ENCODE data around the gene EXOC3L2.

Gene EXOC3L2

DNA sequence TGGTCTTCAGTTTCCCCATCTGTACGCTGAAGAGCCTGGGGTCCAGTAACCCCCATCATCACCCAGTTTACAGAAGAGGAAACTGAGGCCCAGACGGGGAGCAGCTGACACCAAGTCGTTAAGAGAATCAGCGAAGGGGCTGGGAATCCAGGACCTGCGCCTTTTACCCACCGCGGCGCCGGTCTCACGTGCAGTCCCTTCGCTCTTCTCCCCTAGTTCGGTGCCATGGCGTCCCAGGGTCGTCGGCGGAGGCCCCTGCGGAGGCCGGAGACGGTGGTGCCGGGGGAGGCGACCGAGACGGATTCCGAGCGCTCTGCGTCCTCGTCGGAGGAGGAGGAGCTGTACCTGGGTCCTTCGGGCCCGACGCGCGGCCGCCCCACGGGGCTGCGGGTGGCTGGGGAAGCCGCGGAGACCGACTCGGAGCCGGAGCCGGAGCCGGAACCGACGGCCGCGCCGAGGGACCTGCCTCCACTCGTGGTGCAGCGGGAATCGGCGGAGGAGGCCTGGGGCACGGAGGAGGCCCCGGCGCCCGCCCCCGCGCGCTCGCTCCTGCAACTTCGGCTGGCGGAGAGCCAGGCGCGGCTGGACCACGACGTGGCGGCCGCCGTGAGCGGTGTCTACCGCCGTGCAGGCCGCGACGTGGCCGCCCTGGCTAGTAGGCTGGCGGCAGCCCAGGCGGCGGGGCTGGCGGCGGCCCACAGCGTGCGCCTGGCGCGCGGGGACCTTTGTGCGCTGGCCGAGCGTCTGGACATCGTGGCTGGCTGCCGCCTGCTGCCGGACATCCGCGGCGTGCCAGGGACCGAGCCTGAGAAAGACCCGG lies 65.9 kb downstream of the EXOC3L2 start:
- DNase-seq, result no peak

DNA sequence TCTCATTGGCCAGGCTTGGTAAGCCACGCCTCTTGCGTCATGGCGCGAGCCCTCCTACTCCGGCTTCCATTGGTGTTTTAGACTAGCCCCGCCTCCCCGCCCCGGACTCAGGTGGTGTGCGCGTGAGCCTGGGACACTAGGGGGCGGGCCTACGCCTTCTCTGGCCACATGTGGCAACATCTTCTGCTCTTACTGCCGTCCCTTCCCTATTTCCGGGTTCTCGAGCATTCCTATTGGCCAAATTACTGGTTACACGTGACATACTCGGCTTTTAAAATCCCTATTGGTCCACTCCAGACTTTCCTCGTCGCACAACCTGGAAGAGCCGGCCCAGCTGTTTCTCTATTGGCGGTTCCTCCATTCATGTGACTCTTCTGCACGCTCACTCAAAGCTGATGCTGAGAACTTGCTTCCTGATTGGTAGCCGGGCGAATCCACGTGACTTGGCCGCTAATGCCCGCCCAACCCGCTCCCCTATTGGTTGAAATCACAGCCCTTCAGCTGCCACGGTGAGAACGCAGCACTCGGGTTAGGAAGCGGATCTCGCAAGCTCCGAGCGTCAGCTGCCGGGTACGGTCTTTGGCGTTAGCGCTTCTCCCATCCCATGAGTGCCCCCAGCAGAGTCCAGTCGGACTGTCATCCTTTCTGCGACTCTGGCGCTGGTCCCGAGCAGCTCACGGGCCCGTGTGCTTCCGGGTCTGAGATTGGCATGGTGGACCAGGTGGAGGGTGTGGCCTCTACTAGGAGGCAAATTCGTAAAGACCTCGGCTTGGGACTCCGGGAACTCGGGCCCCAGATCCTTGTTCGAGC lies 66.7 kb downstream of the EXOC3L2 start, which contains the start of gene BLOC1S3:
Gene BLOC1S3 (plus strand): TSS at position 523 of the 810 bp plus-strand sequence. CDS start 513 bp downstream, outside the sequence.
- peak; percentile 97 for DNase-seq

DNA sequence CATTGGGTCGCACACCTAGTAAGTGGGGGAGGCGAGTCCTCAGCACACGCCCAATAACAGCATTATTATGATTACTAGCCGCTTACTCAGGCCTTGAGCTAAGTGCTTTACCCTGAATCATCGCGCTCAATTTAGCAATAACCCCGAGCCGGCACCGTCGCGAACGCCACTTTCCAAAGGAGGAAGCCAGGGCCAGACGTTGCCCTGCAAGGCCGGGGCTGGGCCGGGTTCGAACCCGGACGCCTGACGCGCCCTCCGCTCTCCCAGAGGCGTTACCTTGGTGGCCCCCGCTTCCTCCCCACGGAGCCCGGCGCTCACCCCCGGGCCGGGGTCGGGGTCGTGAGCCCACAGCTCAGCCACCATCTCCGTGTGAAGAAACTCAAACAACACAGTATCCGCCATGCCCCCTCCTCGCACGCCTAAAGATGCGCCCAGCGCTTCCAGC lies 67.4 kb downstream of the EXOC3L2 start, which contains the start of gene TRAPPC6A:
Gene TRAPPC6A (minus strand): TSS at position 421 of the 445 bp plus-strand sequence. CDS start 19 bp downstream, at position 402.
- DNase-seq, result no peak

DNA sequence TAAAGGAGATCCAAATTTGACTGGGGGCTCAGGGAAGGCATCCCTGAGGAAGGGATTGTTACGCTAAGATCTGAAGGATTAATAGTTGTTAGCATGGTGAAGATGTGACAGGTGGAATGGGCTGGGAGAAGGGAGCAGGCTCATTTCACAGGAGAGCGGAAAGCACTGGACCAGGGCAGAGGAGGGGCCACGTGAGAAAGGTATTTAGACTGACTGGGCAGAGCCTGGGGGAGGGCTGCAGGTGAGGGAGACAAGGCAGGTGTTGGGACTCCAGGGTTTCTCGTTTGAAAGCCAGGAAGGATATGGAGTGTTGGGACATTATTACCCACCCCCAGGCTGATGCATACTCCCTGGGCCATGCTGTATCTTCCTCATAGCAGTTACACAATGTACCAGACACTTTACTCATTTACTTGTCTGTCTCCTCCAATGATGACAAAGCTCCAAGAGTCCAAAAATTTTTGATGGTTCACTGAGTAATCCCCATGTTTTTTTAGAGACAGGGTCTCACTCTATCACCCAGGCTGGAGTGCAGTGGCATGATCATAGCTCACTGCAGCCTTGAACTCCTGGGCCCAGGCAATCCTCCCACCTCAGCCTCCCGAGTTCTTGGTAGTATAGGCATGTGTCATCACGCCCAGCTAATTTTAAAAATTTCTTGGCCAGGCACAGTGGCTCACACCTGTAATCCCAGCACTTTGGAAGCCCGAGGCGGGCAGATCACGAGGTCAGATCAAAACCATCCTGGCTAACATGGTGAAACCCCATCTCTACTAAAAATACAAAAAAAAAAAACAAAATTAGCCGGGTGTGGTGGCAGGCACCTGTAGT lies 69.5 kb downstream of the EXOC3L2 start:
- no peak for DNase-seq

DNA sequence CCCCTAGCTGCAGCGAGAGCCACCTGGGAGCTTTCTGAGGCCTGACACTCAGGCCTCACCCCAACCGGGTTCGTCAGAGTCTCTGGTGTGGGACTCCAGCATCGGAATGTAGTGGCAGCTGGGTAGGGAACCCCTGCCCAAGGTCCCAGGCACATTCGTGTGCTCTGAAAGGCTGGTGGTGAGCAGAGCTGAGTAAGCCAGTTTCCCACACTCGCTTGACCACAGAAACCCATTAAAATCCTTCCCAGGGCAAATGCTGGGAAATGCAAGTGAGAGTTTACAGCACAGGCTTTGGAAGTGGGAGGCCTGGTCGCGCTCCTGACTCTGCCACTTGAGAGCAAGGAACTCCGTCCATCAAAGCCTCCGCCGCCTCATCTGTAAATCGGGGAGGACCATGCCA lies 71.4 kb downstream of the EXOC3L2 start:
- DNase-seq, result no peak

DNA sequence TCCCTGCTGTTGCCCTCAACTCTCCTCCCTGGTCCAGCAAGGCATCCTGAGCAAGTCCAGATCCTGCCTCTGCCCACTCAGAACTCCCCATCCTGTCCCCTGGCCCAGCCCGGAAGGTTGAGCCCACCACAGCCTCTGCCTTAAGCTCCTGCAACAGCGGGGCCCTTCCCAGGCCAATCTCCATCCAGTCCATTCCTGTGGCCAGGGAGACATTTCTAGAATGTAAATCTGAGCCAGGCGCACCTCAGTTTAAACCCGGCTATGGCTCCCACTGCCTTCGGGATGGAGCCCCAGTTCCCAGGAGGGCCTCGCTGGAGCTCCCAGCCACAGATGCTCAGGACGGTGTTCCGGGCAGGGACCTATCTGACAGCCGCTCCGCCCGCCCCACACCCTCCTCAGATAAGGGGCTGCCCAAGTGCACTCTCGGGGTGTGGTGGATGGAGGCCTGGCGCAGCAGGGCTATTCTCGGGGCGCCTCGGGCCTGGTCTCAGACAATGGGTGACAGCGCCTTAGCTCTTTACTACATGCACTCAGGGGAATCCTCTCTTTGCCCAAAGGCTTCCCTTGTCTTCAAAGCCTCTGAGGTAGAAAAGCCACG lies 72.5 kb downstream of the EXOC3L2 start:
- no peak for DNase-seq

DNA sequence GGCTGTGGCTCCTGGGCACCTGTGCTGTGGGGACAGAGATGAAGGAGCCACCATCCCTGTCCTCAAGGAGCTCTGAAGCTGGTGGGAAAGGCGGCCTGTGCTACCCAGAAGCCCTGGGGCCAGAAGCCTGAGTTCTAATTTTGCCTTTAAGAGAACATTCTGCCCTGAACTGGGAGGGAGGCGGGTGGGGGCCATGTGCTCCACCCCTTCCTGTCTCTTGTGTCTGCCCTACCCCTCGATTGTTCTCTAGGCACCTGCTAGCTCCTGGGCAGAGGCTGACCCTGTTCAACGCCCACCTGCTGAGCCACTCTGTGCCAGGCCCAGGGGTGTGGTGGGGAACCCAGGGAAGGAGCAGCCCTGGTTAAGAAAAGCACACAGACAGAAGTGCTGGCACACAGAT lies 73.0 kb downstream of the EXOC3L2 start:
- DNase-seq, result no peak

DNA sequence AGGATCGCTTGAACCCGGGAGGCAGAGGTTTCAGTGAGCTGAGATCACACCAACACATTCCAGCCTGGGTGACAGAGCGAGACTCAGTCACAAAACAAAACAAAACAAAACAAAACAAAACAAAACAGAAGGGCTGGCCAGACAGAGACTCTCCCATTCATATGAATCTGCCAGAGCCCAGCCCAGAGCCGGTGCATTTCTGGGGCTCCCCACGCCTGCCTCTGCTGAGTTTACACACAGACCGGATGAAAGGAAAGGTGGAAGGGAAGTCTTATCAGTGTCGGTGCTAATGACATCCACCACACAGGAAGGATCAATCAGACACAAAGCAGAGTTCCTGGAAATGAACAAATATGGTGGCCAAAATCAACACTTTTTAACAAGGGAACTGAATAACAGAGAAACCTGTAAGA lies 74.0 kb downstream of the EXOC3L2 start:
- no peak for DNase-seq

DNA sequence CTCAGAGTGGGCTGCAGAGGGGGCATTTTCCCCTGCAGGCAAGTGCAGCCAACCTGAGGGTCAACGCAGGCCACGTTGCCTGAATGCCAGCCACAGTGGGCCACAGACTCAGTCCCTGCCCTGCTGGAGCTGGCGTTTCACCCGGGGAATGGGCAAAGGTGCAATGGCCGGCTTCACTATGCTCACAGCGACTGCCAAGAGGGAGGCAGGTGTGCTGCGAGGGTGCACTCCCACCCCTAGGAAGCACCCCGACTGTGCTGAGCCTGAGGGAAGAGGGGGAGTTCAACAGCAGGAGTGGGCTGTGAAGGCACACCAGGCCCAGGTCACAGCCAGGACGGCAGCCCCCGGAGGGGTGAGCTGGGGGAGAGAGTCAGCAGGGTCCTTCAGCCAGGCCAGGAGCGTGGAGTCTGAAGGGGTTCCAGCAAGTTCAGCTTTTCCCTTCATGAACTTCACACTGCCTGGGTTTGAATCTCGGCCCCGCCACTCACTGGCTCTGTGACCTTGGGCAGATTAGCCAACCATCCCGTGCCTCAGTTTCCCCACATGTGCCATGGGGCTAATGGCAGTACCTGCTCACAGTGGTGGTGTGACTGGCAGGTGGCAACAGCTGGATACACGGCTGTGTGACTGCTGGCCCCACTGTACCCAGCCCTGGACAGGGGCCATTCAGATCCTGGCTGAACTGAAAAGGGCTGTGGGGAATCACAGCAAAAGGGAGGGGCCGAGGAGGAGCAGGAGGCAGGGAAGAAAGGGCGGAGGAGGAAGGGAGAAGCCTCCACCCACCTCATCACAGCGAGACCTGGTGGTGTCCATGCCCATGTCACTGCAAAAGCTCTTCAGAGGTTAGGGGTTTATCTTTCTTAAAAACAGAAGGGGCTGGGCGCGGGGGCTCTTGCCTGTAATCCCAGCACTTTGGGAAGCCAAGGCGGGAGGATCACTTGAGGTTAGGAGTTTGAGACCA lies 74.8 kb downstream of the EXOC3L2 start:
- DNase-seq, result no peak

DNA sequence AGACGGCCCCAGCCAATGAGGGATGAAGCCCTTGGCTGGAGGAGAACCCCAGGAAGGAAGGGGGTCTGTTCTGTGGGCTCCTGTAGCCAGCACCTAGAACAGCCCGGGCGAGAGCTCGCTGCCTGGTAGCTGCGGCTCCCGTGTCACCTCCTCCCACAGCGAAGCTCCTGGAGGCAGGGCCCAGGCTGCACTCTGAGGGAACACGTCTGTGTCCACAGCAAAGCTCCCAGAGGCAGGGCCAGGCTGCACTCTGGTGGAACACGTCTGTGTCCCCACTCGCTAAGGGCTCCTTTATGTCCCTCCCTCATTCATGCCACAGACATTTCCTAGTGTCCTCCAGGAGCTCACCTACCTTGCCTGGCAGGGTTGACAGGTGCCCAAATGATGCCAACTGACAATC lies 75.6 kb downstream of the EXOC3L2 start:
- DNase-seq, result no peak

DNA sequence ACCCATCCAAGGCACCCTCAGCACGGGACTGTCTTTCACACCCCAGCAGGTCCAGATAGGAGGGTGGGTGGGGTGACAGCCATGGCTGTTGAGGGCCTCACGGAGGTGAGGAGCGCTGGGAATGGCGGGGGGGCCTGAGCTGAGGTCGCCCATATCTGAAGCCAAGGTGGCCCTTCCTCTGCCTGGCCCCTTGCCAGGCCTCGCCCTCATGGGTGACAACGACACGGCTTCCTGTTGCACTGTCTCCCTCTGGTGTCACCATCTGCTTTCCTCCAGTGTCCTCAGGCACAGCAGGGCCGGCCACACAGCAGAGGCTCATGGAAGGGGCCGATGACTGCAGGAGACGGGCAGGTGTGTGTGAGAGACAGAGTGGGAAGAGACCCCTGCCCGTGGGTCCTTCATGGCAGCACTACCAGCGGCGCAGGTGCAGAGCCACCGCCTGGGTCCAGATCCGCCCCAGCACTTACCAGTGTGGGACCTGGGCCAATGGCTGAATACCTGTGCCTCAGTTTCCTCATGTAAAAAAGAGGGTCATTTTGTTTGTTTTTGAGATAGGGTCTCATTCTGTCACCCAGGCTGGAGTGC lies 76.3 kb downstream of the EXOC3L2 start:
- DNase-seq, result no peak

DNA sequence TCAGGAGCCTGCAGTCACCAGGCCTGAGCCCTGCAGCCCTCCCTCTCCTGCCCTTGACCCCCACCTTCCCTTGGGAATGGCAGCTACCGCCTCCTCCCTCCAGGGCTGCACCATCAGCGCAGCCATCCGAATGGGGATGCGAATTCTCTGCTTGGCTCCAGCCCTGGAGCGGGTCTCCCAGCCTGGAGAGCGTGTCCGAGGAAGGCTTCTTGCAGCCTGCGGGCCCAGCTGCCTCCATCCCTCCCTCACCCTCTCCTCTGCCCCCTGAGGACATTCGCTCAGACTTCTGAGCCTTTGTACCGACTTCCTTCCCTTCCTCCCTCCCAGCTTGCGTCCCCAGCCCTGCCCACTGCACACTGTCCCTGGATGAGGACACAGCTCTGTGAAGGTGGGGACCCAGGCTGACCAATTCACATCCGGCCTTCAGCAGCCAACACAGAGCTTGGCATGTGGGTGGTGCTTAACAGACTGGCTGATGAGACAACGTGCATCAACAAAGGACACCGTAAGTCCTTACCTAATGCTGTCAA lies 78.4 kb downstream of the EXOC3L2 start:
- DNase-seq, result no peak

DNA sequence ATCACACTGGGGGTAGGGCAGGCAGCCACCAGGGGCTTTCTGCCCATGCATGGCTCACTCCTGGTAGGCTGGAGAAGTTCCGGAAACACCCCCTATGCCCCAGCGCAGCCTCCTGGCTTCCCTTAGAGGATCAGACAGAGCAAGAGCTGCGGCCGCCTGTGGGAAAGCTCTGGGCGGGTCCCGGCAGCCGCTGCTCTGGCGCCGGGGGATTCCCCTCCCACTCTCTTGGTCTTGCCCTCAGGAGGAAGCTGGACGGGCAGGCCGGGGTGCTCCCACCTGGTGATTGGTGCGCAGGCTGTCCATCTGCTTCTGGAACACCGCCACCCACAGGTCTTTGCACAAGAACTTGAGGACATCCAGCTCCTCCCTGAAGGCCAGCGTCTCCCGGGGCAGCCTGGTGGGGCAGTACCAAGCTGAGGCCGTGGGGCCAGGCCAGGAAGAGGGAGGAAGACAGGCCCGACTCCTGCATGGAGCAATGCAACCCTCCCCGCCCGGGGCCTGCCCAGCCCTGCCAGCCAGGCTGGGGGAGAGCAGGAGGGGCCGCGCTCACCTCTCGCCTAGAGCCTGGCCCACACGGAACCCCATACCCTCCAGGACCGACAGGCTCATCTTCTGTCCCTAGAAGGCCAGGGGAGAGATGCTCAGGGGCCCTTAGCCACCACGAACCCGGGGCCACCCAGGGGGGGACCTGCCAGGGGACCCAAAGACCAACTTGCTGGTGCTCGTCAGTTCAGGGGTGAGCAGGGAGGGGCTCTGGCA lies 80.5 kb downstream of the EXOC3L2 start:
- DNase-seq, result no peak

DNA sequence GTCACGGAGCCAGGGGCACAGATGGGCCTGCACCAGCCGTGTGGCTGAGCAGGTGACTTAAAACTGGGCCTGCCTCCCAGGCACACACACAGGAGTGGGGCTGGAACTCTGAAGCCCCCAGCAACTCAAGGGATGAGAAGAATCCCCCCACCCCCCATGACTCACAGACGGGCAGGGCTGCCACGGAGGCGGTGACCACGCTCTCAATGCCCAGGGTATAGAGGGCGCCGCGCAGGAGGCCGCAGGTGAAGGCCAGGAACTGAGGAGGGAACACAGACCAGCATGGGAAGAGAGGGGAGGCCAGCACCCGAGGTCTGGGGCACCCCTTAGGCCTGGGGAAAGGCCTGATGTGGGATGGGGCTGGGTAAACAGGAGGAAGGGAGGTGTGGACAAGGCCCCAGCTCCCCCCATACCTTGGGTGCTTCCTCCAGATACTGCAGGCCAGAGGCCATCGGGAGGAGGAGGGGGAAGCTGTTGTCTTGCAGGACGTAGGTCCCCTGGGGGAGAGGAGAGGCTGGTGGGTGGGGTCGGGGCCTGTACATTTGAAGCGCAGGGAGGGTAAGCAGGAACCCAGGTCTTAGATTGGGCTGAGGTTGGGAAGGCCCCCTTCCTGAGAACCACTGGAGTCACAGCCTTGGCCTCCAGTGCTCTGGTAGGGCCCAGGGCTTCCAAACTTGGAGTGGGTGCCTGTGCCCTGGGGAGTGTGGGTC lies 81.3 kb downstream of the EXOC3L2 start:
- DNase-seq, result no peak

DNA sequence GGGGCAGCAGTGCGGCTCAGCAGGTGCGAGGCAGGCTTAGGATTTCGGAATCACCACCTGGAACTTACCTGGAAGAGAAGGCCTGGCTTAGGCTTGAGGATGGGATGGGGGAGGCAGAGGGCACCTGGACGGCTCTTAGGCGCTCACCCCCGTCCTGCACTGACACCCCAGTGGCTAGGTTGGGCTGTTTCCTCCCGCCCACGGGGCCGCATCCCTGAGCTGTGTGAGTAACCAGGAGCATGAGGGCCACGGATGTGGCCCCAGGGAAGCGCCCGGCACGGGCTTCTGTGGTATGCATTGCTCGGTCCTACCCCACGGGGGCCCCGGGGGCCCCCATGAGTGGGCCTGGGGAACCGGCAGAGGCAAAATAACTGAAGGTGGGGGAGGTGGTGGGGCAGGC lies 82.1 kb downstream of the EXOC3L2 start:
- DNase-seq, result no peak

DNA sequence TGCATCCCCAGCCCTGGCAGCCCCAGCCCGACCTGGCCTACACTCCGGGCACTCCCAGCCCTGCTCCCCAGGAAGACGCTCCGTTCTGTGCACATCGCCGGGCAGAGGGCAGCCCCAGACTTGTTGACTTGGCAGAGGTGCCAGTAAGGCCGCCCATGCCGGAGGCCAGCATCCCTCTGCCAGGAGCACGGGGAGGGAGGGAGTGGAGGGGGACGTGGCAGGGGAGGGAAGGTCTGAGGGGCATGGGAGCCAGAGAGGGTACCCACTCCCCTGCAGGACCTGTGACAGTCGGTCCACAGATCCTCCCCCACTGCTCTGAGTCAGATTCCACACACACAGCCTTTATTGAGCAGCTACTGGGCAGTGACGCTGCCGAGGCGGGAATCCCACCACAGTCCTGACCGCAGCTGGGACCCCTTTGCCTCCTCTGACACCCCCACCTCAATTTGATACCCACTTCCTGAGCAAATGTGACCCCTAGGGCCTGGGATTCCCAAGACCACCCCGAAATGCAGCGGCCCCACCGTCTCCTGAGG lies 82.5 kb downstream of the EXOC3L2 start:
- no peak for DNase-seq

All from NCI-H1092 (cell line).